ENCODE results near the gene KRT79.

Gene KRT79

DNA sequence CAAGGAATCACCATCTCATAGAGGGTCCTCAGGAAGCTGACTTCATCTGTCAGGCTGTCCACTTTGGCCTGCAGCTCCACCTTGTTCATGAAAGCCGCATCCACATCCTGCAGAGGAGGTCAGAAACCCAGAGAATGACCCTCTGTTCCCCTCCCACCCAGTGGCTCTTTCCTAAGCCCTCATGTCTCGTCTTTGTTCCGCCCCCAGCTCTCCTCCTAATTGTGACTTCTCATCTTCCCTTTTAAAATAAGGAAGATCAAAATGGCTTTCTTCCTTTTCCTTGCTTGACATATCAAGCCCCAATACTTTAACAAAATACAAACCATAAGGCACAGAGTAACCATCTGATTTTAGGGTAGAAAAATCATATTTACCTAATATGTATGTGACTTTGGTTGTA, 61.3 kb downstream of the KRT79 start:
- no peaks in the 10 kb centered on the region for H3K79me2 ChIP-seq (ENCODE audit: control insufficient read depth, low read length)
- TF ChIP-seq EZH2phosphoT487 (IDR thresholded peaks at IDR 0.05; ENCODE audit: borderline replicate concordance, low read length), result no peak
- TF ChIP-seq, protein P1, sequence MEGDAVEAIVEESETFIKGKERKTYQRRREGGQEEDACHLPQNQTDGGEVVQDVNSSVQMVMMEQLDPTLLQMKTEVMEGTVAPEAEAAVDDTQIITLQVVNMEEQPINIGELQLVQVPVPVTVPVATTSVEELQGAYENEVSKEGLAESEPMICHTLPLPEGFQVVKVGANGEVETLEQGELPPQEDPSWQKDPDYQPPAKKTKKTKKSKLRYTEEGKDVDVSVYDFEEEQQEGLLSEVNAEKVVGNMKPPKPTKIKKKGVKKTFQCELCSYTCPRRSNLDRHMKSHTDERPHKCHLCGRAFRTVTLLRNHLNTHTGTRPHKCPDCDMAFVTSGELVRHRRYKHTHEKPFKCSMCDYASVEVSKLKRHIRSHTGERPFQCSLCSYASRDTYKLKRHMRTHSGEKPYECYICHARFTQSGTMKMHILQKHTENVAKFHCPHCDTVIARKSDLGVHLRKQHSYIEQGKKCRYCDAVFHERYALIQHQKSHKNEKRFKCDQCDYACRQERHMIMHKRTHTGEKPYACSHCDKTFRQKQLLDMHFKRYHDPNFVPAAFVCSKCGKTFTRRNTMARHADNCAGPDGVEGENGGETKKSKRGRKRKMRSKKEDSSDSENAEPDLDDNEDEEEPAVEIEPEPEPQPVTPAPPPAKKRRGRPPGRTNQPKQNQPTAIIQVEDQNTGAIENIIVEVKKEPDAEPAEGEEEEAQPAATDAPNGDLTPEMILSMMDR (IDR thresholded peaks at IDR 0.05; ENCODE audit: low read depth, low read length, poor library complexity, severe bottlenecking), result no peak
- peaks cover 11% of the 10 kb centered on the region for H3K27me3 ChIP-seq (ENCODE audit: control insufficient read depth, low read length)
- no peaks in the 10 kb centered on the region for H4K20me1 ChIP-seq (ENCODE audit: control insufficient read depth, insufficient read depth, low read depth, low read length)
- H3K27ac ChIP-seq (ENCODE audit: low read depth, low read length), result no peak overlapping the region
- no peak overlapping the region for H3K4me2 ChIP-seq (ENCODE audit: low read length)
- H3K36me3 ChIP-seq (ENCODE audit: control insufficient read depth, low read length), result no peaks in the 10 kb centered on the region
- H3F3A ChIP-seq (ENCODE audit: control insufficient read depth, insufficient read depth), result no peaks in the 10 kb centered on the region
- H3K4me3 ChIP-seq (ENCODE audit: low read length), result no peak overlapping the region
- no peaks in the 10 kb centered on the region for H3K4me1 ChIP-seq (ENCODE audit: control insufficient read depth, low read length)
- no peaks in the 10 kb centered on the region for H3K9me2 ChIP-seq (replicated peaks; ENCODE audit: control insufficient read depth, low read length)
- no peaks in the 10 kb centered on the region for H3K9me3 ChIP-seq (ENCODE audit: control insufficient read depth, insufficient read depth, low read length)

DNA sequence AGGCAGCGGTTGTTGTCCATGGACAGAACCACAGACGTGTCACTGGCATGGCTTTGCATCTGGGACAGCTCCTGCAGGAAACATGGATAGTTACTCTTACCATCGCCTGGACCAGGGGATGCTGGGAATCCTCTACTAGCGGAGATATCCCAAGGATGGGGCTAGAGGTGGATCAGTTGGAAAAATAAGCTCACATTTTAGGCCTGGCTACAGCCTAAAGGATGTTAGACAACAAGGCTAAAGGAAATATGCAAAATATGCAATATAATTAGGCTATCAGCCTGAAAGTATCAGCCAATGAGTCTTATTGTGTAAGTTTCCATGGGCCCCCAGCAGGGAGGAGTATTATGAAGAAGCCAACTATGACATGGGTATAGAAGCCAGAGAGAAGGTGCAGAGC, 61.9 kb downstream of the KRT79 start:
- Histone ChIP-seq H3K79me2 (ENCODE audit: control insufficient read depth, low read length) (no peaks in the 10 kb centered on the region), H3K4me1 (ENCODE audit: control insufficient read depth, low read length) (no peaks in the 10 kb centered on the region), H4K20me1 (ENCODE audit: control insufficient read depth, insufficient read depth, low read depth, low read length) (no peaks in the 10 kb centered on the region), H3K36me3 (ENCODE audit: control insufficient read depth, low read length) (no peaks in the 10 kb centered on the region), H3K9me2 (replicated peaks; ENCODE audit: control insufficient read depth, low read length) (no peaks in the 10 kb centered on the region), H3K27ac (ENCODE audit: low read depth, low read length) (no peak overlapping the region), H3K27me3 (ENCODE audit: control insufficient read depth, low read length) (peaks cover 11% of the 10 kb centered on the region), H3K4me2 (ENCODE audit: low read length) (no peak overlapping the region), H3F3A (ENCODE audit: control insufficient read depth, insufficient read depth) (no peaks in the 10 kb centered on the region), H3K9me3 (ENCODE audit: control insufficient read depth, insufficient read depth, low read length) (no peaks in the 10 kb centered on the region), H3K4me3 (ENCODE audit: low read length) (no peak overlapping the region)
- no peak for TF ChIP-seq EZH2phosphoT487 (IDR thresholded peaks at IDR 0.05; ENCODE audit: borderline replicate concordance, low read length)
- TF ChIP-seq, protein P1 (IDR thresholded peaks at IDR 0.05; ENCODE audit: low read depth, low read length, poor library complexity, severe bottlenecking), result no peak

DNA sequence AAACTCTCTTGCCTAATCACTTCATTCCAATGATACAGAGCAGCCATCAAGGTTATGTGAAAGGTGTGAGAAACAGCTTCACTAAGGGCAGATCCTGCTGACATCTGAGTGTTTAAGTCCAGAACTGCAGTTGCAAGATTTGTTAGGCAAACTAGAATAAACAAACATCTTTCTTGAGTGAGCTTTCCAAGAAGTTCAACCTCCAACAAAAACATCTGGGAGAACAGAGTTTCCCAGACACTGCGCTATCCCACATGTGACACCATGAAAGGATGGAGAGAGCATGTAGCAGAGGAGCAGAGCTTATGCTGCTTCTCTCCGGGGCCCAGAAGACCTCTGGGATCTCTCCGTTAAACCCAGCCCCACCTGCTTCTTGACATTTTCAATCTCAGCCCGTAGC, 62.6 kb downstream of the KRT79 start:
- no peak overlapping the region for H3K4me2 ChIP-seq (ENCODE audit: low read length)
- H3K27me3 ChIP-seq (ENCODE audit: control insufficient read depth, low read length), result peaks cover 11% of the 10 kb centered on the region
- no peaks in the 10 kb centered on the region for H3K9me2 ChIP-seq (replicated peaks; ENCODE audit: control insufficient read depth, low read length)
- no peaks in the 10 kb centered on the region for H4K20me1 ChIP-seq (ENCODE audit: control insufficient read depth, insufficient read depth, low read depth, low read length)
- H3K9me3 ChIP-seq (ENCODE audit: control insufficient read depth, insufficient read depth, low read length), result no peaks in the 10 kb centered on the region
- H3K27ac ChIP-seq (ENCODE audit: low read depth, low read length), result no peak overlapping the region
- no peaks in the 10 kb centered on the region for H3K79me2 ChIP-seq (ENCODE audit: control insufficient read depth, low read length)
- H3F3A ChIP-seq (ENCODE audit: control insufficient read depth, insufficient read depth), result no peaks in the 10 kb centered on the region
- H3K4me1 ChIP-seq (ENCODE audit: control insufficient read depth, low read length), result no peaks in the 10 kb centered on the region
- H3K36me3 ChIP-seq (ENCODE audit: control insufficient read depth, low read length), result no peaks in the 10 kb centered on the region
- no peak for TF ChIP-seq EZH2phosphoT487 (IDR thresholded peaks at IDR 0.05; ENCODE audit: borderline replicate concordance, low read length)
- H3K4me3 ChIP-seq (ENCODE audit: low read length), result no peak overlapping the region

All from DOHH2 (cell line).